ACHN (cell line): ENCODE results near the gene RREB1.

Experiments used
- DNase-seq: peaks from one replicate; pipeline ENCODE4 v3.0.0-alpha.2; 2015
- in situ Hi-C: cut with HindIII; loops from 2 replicates; pipeline ENCODE4 v1.10.0; 2017; ENCODE audit warnings: low sequenced_read_pairs, low pct_ligation_motif_present, low pct_unique_long_range_greater_than_20kb

The RREB1 gene

GRCh38 chr6:7139835-7140470, 32.2 kb downstream of the RREB1 start:
- DNase-seq: peak; percentile 42
- in situ Hi-C loops: no loop called here

- in situ Hi-C loops: no loop called here
- peak; percentile 71 for DNase-seq
These were observed 33.0 kb downstream of the RREB1 start for GRCh38 chr6:7140631-7141378.

GRCh38 chr6:7142228-7142801, 34.6 kb downstream of the RREB1 start:
- in situ Hi-C loops: no loop called here

GRCh38 chr6:7142918-7143475, 35.2 kb downstream of the RREB1 start:
- DNase-seq: no peak
- in situ Hi-C loops: no loop called here

More at GRCh38 chr6:7142228-7142801, 34.6 kb downstream of the RREB1 start:
- no peak for DNase-seq

- in situ Hi-C loops: no loop called here
- DNase-seq: no peak
These were observed 35.8 kb downstream of the RREB1 start for GRCh38 chr6:7143476-7143974.

- no peak for DNase-seq
- in situ Hi-C loops: no loop called here
These were observed 37.3 kb downstream of the RREB1 start for GRCh38 chr6:7144872-7145584.

GRCh38 chr6:7145585-7145884, 37.8 kb downstream of the RREB1 start:
- no peak for DNase-seq
- in situ Hi-C loops: no loop called here

GRCh38 chr6:7145885-7146828, 38.4 kb downstream of the RREB1 start:
- in situ Hi-C loops: no loop called here
- DNase-seq: peak; percentile 19

GRCh38 chr6:7147051-7147671, 39.4 kb downstream of the RREB1 start:
- in situ Hi-C loops: no loop called here
- DNase-seq: peak; percentile 37

- DNase-seq: peak; percentile 81
- in situ Hi-C loops: no loop called here
These were observed 40.5 kb downstream of the RREB1 start for GRCh38 chr6:7148100-7148822.

- in situ Hi-C loops: no loop called here
- no peak for DNase-seq
These were observed 42.8 kb downstream of the RREB1 start for GRCh38 chr6:7150381-7151064.

GRCh38 chr6:7151381-7151780, 43.6 kb downstream of the RREB1 start:
- in situ Hi-C loops: no loop called here
- DNase-seq: no peak

- DNase-seq: no peak
- in situ Hi-C loops: no loop called here
These were observed 44.7 kb downstream of the RREB1 start for GRCh38 chr6:7152462-7152861.

- no peak for DNase-seq
- in situ Hi-C loops: no loop called here
These were observed 46.0 kb downstream of the RREB1 start for GRCh38 chr6:7153789-7154188.

- no peak for DNase-seq
- in situ Hi-C loops: no loop called here
These were observed 46.8 kb downstream of the RREB1 start for GRCh38 chr6:7154341-7155139.
